WTC11 (cell line): ENCODE results near the gene KRT33A. TPM values are rescaled to one million over a fixed set of nuclear protein-coding genes. Genes with fewer than 3 reads are reported as not detected.

Experiments
- ATAC-seq: fragments of 200-7000 bp; cut with Tn5 transposase; 2 replicates; pipeline ENCODE4 v1.10.0; 2021; ENCODE audit warnings: mild to moderate bottlenecking, moderate library complexity
- CTCF ChIA-PET: fragments of 300-600 bp; sonication (Branson Sonifier 250); formaldehyde crosslinking; loops from one replicate; lab custom pipeline; 2021; ENCODE audit warnings: antibody characterized with exemption; lab: Charles Lee
- POLR2A ChIA-PET: fragments of 350-600 bp; sonication (Branson Sonifier 250); formaldehyde crosslinking; loops from one replicate; lab custom pipeline; 2021; ENCODE audit warnings: antibody characterized with exemption; lab: Charles Lee
- DNase-seq: peaks from one replicate; pipeline ENCODE4 v3.0.0; 2021; ENCODE audit warnings: low spot score
- H3K27ac Mint-ChIP-seq: 2 replicates; pipeline ENCODE4 v1.8.0; 2021; ENCODE audit warnings: mixed read lengths
- H3K27me3 Mint-ChIP-seq: 2 replicates; pipeline ENCODE4 v1.8.0; 2021; ENCODE audit warnings: low read depth, mild to moderate bottlenecking, moderate library complexity, mixed read lengths
- H3K36me3 Mint-ChIP-seq: 2 replicates; pipeline ENCODE4 v1.8.0; 2021; ENCODE audit warnings: mixed read lengths
- H3K4me1 Mint-ChIP-seq: 2 replicates; pipeline ENCODE4 v1.8.0; 2022; ENCODE audit warnings: mixed read lengths
- H3K4me3 Mint-ChIP-seq: 2 replicates; pipeline ENCODE4 v1.8.0; 2021; ENCODE audit warnings: mild to moderate bottlenecking, moderate library complexity, mixed read lengths
- H3K9me3 Mint-ChIP-seq: 2 replicates; pipeline ENCODE4 v1.8.0; 2021; ENCODE audit warnings: mixed read lengths
- AFF4 ChIP-seq: sonication (generic); formaldehyde crosslinking; IDR thresholded peaks from 2 replicates; pipeline ENCODE4 v1.8.1; 2023; ENCODE audit warnings: mild to moderate bottlenecking, missing genetic modification reagents, borderline replicate concordance
- ATF1 ChIP-seq: sonication (generic); formaldehyde crosslinking; IDR thresholded peaks from 2 replicates; pipeline ENCODE4 v1.8.1; 2023; ENCODE audit warnings: mild to moderate bottlenecking, moderate library complexity, missing genetic modification reagents
- CBFB ChIP-seq: sonication (generic); formaldehyde crosslinking; IDR thresholded peaks from 2 replicates; pipeline ENCODE4 v1.8.1; 2022; ENCODE audit warnings: mild to moderate bottlenecking, low read depth, missing genetic modification reagents
- E2F4 ChIP-seq: sonication (generic); formaldehyde crosslinking; IDR thresholded peaks from 2 replicates; pipeline ENCODE4 v1.8.1; 2022; ENCODE audit warnings: low read depth, mild to moderate bottlenecking, moderate library complexity, missing genetic modification reagents, borderline replicate concordance
- ELF4 ChIP-seq: sonication (generic); formaldehyde crosslinking; IDR thresholded peaks from 2 replicates; pipeline ENCODE4 v1.8.1; 2022; ENCODE audit warnings: low read depth, mild to moderate bottlenecking, moderate library complexity, missing genetic modification reagents
- GRHL2 ChIP-seq: fragments of 250-450 bp; sonication (Bioruptor Pico); IDR thresholded peaks from 2 replicates; pipeline ENCODE4 v1.8.0; 2022; ENCODE audit warnings: mild to moderate bottlenecking, moderate library complexity; ENCODE audit not compliant: insufficient replicate concordance, severe bottlenecking
- HMGA2 ChIP-seq: fragments of 250-450 bp; sonication (Bioruptor Pico); IDR thresholded peaks from 2 replicates; pipeline ENCODE4 v1.4.0; 2021; ENCODE audit warnings: mild to moderate bottlenecking, moderate library complexity
- SOX15 ChIP-seq: fragments of 250-450 bp; sonication (Bioruptor Pico); IDR thresholded peaks from 2 replicates; pipeline ENCODE4 v1.9.0; 2021; ENCODE audit warnings: mild to moderate bottlenecking
- STAT6 ChIP-seq: sonication (generic); formaldehyde crosslinking; conservative IDR thresholded peaks from 2 replicates; pipeline ENCODE4 v1.8.1; 2023; ENCODE audit warnings: mild to moderate bottlenecking, low read depth, missing genetic modification reagents, moderate library complexity
- ZSCAN18 ChIP-seq: fragments of 250-450 bp; sonication (Bioruptor Pico); IDR thresholded peaks from 2 replicates; pipeline ENCODE4 v2.1.2; 2022; ENCODE audit warnings: mild to moderate bottlenecking, moderate library complexity
- total RNA-seq: library from RNA; stranded (reverse); gene quantifications from 3 replicates; pipeline ENCODE4 v1.2.3, GENCODE V29; 2021
- TF ChIP-seq, protein P1 (sequence below): sonication (generic); formaldehyde crosslinking; IDR thresholded peaks from 2 replicates; pipeline ENCODE4 v1.8.0; 2022; ENCODE audit warnings: missing genetic modification reagents
- TF ChIP-seq, protein P2 (sequence below): sonication (generic); formaldehyde crosslinking; IDR thresholded peaks from 2 replicates; pipeline ENCODE4 v1.8.0; 2022; ENCODE audit warnings: mild to moderate bottlenecking, missing genetic modification reagents
- TF ChIP-seq, protein P3 (sequence below): sonication (generic); formaldehyde crosslinking; IDR thresholded peaks from 2 replicates; pipeline ENCODE4 v1.8.0; 2022; ENCODE audit warnings: mild to moderate bottlenecking, missing genetic modification reagents
- TF ChIP-seq, protein P4 (sequence below): sonication (generic); formaldehyde crosslinking; IDR thresholded peaks from 2 replicates; pipeline ENCODE4 v1.8.0; 2023; ENCODE audit warnings: missing genetic modification reagents
- TF ChIP-seq, protein P5 (sequence below): sonication (generic); formaldehyde crosslinking; IDR thresholded peaks from 2 replicates; pipeline ENCODE4 v1.8.1; 2023; ENCODE audit warnings: mild to moderate bottlenecking, moderate library complexity, missing genetic modification reagents

KRT33A gene
- total RNA-seq, 1 experiment from 2014 or later, result not detected

GRCh38 chr17:41333836-41334235 is 16.8 kb downstream of the KRT33A start (continued):
- TF ChIP-seq, protein P1, sequence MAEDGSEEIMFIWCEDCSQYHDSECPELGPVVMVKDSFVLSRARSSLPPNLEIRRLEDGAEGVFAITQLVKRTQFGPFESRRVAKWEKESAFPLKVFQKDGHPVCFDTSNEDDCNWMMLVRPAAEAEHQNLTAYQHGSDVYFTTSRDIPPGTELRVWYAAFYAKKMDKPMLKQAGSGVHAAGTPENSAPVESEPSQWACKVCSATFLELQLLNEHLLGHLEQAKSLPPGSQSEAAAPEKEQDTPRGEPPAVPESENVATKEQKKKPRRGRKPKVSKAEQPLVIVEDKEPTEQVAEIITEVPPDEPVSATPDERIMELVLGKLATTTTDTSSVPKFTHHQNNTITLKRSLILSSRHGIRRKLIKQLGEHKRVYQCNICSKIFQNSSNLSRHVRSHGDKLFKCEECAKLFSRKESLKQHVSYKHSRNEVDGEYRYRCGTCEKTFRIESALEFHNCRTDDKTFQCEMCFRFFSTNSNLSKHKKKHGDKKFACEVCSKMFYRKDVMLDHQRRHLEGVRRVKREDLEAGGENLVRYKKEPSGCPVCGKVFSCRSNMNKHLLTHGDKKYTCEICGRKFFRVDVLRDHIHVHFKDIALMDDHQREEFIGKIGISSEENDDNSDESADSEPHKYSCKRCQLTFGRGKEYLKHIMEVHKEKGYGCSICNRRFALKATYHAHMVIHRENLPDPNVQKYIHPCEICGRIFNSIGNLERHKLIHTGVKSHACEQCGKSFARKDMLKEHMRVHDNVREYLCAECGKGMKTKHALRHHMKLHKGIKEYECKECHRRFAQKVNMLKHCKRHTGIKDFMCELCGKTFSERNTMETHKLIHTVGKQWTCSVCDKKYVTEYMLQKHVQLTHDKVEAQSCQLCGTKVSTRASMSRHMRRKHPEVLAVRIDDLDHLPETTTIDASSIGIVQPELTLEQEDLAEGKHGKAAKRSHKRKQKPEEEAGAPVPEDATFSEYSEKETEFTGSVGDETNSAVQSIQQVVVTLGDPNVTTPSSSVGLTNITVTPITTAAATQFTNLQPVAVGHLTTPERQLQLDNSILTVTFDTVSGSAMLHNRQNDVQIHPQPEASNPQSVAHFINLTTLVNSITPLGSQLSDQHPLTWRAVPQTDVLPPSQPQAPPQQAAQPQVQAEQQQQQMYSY (CRISPR knock-in tag), result no peak
- TF ChIP-seq ZSCAN18 (CRISPR knock-in tag) (no peak), SOX15 (CRISPR knock-in tag) (no peak), AFF4 (CRISPR knock-in tag) (no peak), GRHL2 (no peak)
- TF ChIP-seq, protein P2, sequence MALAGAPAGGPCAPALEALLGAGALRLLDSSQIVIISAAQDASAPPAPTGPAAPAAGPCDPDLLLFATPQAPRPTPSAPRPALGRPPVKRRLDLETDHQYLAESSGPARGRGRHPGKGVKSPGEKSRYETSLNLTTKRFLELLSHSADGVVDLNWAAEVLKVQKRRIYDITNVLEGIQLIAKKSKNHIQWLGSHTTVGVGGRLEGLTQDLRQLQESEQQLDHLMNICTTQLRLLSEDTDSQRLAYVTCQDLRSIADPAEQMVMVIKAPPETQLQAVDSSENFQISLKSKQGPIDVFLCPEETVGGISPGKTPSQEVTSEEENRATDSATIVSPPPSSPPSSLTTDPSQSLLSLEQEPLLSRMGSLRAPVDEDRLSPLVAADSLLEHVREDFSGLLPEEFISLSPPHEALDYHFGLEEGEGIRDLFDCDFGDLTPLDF (CRISPR knock-in tag), result no peak

DNA sequence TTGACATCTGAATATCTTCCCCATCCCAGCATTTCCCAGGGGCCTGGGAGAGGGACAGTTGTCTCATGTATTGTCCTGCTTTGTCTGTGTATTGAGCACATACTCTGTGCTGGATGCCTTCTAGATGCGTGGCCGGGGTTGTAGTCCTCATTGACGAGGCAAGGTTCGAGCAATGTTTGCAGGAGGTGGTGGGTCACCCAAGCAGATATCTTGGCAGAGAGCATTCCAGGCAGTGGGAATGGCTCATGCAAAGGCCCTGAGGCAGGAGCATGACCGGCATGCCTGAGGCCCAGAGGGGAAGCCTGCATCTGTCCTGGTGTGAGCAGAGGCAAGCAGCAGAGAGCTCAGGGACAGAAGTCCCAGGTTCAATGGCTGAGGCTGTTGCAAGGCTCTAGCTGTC is 17.5 kb downstream of the KRT33A start:
- CTCF ChIA-PET, result no interaction called here
- Mint-ChIP-seq H3K9me3 (peaks cover 4% of the 10 kb centered on the region; the same call in 1 of the 2 replicates), H3K4me1 (no peaks in the 10 kb centered on the region), H3K27me3 (no peaks in the 10 kb centered on the region), H3K4me3 (no peak overlapping the region), H3K36me3 (no peaks in the 10 kb centered on the region), H3K27ac (no peak overlapping the region)
- no peak for DNase-seq
- no peak for ATAC-seq
- POLR2A ChIA-PET, result no interaction called here
- TF ChIP-seq ELF4 (CRISPR knock-in tag), result no peak
- TF ChIP-seq, protein P3, sequence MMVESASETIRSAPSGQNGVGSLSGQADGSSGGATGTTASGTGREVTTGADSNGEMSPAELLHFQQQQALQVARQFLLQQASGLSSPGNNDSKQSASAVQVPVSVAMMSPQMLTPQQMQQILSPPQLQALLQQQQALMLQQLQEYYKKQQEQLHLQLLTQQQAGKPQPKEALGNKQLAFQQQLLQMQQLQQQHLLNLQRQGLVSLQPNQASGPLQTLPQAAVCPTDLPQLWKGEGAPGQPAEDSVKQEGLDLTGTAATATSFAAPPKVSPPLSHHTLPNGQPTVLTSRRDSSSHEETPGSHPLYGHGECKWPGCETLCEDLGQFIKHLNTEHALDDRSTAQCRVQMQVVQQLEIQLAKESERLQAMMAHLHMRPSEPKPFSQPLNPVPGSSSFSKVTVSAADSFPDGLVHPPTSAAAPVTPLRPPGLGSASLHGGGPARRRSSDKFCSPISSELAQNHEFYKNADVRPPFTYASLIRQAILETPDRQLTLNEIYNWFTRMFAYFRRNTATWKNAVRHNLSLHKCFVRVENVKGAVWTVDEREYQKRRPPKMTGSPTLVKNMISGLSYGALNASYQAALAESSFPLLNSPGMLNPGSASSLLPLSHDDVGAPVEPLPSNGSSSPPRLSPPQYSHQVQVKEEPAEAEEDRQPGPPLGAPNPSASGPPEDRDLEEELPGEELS (CRISPR knock-in tag), result no peak
- no peak for TF ChIP-seq E2F4 (CRISPR knock-in tag)
- TF ChIP-seq ATF1 (CRISPR knock-in tag), result no peak
- TF ChIP-seq CBFB, result no peak
- no peak for TF ChIP-seq STAT6 (CRISPR knock-in tag)
- TF ChIP-seq, protein P4, sequence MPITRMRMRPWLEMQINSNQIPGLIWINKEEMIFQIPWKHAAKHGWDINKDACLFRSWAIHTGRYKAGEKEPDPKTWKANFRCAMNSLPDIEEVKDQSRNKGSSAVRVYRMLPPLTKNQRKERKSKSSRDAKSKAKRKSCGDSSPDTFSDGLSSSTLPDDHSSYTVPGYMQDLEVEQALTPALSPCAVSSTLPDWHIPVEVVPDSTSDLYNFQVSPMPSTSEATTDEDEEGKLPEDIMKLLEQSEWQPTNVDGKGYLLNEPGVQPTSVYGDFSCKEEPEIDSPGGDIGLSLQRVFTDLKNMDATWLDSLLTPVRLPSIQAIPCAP (CRISPR knock-in tag), result no peak
- TF ChIP-seq HMGA2 (CRISPR knock-in tag), result no peak
- TF ChIP-seq, protein P5, sequence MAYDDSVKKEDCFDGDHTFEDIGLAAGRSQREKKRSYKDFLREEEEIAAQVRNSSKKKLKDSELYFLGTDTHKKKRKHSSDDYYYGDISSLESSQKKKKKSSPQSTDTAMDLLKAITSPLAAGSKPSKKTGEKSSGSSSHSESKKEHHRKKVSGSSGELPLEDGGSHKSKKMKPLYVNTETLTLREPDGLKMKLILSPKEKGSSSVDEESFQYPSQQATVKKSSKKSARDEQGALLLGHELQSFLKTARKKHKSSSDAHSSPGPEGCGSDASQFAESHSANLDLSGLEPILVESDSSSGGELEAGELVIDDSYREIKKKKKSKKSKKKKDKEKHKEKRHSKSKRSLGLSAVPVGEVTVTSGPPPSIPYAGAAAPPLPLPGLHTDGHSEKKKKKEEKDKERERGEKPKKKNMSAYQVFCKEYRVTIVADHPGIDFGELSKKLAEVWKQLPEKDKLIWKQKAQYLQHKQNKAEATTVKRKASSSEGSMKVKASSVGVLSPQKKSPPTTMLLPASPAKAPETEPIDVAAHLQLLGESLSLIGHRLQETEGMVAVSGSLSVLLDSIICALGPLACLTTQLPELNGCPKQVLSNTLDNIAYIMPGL (CRISPR knock-in tag), result no peak
